CD4-positive, alpha-beta T cell treated with Interleukin-17A for 1 hour (primary cell): Measurements from ENCODE around the gene MIDN.

Source experiments
- DNase-seq: peaks from one replicate; pipeline ENCODE4 v3.0.0-alpha.2; 2020

Gene MIDN

GRCh38 chr19:1220976-1221903 lies 27.1 kb upstream of the MIDN start:
- no peak for DNase-seq

GRCh38 chr19:1221904-1222255 lies 26.5 kb upstream of the MIDN start:
- DNase-seq, result no peak

GRCh38 chr19:1222394-1222793 lies 26.0 kb upstream of the MIDN start:
- no peak for DNase-seq

- no peak for DNase-seq
Observed at GRCh38 chr19:1223018-1223855, 25.1 kb upstream of the MIDN start.

- DNase-seq, result no peak
Observed at GRCh38 chr19:1224047-1224825, 24.1 kb upstream of the MIDN start.

- DNase-seq, result no peak
Observed at GRCh38 chr19:1224847-1225246, 23.5 kb upstream of the MIDN start.

- DNase-seq, result no peak
Observed at GRCh38 chr19:1225440-1226226, 22.8 kb upstream of the MIDN start.

- no peak for DNase-seq
Observed at GRCh38 chr19:1226227-1226518, 22.2 kb upstream of the MIDN start.

GRCh38 chr19:1226522-1227303 lies 21.7 kb upstream of the MIDN start:
- DNase-seq, result no peak

GRCh38 chr19:1227304-1228054 lies 20.9 kb upstream of the MIDN start:
- no peak for DNase-seq

- no peak for DNase-seq
Observed at GRCh38 chr19:1228161-1228957, 20.0 kb upstream of the MIDN start.

GRCh38 chr19:1229056-1229923 lies 19.1 kb upstream of the MIDN start:
- DNase-seq, result no peak

GRCh38 chr19:1229924-1230782 lies 18.2 kb upstream of the MIDN start:
- DNase-seq, result no peak

GRCh38 chr19:1230783-1231489 lies 17.4 kb upstream of the MIDN start:
- no peak for DNase-seq

- no peak for DNase-seq
Observed at GRCh38 chr19:1231729-1232637, 16.4 kb upstream of the MIDN start.

GRCh38 chr19:1232652-1233072 lies 15.7 kb upstream of the MIDN start:
- DNase-seq, result no peak
